ENCODE data around the gene PCSK4.

PCSK4 gene

DNA sequence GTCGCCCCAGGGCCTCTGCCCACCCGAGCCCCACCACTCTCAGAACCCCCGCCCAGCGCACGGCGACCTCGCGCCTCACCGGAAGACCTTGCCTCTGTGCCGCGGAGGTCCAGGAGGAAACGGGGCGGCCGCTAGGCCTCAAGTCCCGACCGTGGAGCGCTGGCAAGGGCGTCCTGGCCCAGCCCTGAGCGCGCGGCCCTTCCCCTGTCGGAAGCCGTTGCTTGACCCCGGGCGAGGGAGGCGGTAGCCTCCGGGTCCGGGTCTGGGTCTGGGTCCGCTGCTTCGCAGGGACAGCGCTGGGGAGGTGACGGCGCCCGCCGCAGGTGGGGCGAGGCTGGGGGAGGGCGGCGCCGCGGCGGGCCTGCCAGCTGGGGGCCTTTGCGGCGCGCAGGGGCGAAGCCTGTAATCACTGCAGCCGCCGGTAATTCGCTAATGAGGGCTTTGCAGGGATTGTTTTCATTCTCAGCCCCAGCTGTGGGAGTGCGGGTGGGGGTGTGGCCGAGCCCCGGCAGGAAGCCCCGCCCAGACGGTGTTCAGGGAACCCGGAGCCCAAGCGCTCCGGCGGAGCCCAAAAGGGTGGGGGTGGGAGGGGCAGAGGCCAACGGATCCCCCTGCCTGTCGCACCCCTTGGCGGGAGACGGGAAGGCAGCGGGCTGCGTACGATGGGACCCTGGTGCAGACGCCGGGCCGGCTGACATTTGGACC, 19.7 kb downstream of the PCSK4 start (continued):
- TF ChIP-seq ZBTB21 (tag by site-specific recombination; IDR thresholded peaks at IDR 0.05) (no peak), ZNF48 (tag by site-specific recombination; IDR thresholded peaks at IDR 0.05) (no peak), ATF2 (tag by site-specific recombination; IDR thresholded peaks at IDR 0.05; ENCODE audit: low read depth) (no peak), ZNF707 (tag by site-specific recombination; IDR thresholded peaks at IDR 0.05) (no peak), SALL2 (tag by site-specific recombination; IDR thresholded peaks at IDR 0.05; ENCODE audit: borderline replicate concordance) (no peak), ZNF510 (tag by site-specific recombination; IDR thresholded peaks at IDR 0.05; ENCODE audit: insufficient replicate concordance) (no peak), ZSCAN23 (tag by site-specific recombination; IDR thresholded peaks at IDR 0.05) (no peak), ZBTB48 (tag by site-specific recombination; IDR thresholded peaks at IDR 0.05) (no peak; the same call in 1 of the 2 replicates), ZNF10 (tag by site-specific recombination; IDR thresholded peaks at IDR 0.05) (peak; percentile 44; the same call in 1 of the 2 replicates), TCF7L2 (IDR thresholded peaks at IDR 0.05; ENCODE audit: borderline replicate concordance, low read depth, low read length) (peak; percentile 62; the same call in 1 of the 2 replicates), KLF1 (tag by site-specific recombination; IDR thresholded peaks at IDR 0.05) (peak; percentile 89), MZF1 (tag by site-specific recombination; IDR thresholded peaks at IDR 0.05; ENCODE audit: borderline replicate concordance) (peak; percentile 54; the same call in 1 of the 2 replicates), ZNF404 (tag by site-specific recombination; IDR thresholded peaks at IDR 0.05) (no peak), EGR2 (tag by site-specific recombination; IDR thresholded peaks at IDR 0.05; ENCODE audit: low read depth) (0 out of 2 replicates have a peak, but pooled peaks have one; percentile 42)
- TF ChIP-seq, protein P1, sequence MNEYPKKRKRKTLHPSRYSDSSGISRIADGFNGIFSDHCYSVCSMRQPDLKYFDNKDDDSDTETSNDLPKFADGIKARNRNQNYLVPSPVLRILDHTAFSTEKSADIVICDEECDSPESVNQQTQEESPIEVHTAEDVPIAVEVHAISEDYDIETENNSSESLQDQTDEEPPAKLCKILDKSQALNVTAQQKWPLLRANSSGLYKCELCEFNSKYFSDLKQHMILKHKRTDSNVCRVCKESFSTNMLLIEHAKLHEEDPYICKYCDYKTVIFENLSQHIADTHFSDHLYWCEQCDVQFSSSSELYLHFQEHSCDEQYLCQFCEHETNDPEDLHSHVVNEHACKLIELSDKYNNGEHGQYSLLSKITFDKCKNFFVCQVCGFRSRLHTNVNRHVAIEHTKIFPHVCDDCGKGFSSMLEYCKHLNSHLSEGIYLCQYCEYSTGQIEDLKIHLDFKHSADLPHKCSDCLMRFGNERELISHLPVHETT (tag by site-specific recombination; IDR thresholded peaks at IDR 0.05): 0 out of 2 replicates have a peak, but pooled peaks have one; percentile 45
- TF ChIP-seq, protein P2, sequence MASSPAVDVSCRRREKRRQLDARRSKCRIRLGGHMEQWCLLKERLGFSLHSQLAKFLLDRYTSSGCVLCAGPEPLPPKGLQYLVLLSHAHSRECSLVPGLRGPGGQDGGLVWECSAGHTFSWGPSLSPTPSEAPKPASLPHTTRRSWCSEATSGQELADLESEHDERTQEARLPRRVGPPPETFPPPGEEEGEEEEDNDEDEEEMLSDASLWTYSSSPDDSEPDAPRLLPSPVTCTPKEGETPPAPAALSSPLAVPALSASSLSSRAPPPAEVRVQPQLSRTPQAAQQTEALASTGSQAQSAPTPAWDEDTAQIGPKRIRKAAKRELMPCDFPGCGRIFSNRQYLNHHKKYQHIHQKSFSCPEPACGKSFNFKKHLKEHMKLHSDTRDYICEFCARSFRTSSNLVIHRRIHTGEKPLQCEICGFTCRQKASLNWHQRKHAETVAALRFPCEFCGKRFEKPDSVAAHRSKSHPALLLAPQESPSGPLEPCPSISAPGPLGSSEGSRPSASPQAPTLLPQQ (tag by site-specific recombination; IDR thresholded peaks at IDR 0.05): no peak; the same call in 1 of the 2 replicates
- TF ChIP-seq, protein P3, sequence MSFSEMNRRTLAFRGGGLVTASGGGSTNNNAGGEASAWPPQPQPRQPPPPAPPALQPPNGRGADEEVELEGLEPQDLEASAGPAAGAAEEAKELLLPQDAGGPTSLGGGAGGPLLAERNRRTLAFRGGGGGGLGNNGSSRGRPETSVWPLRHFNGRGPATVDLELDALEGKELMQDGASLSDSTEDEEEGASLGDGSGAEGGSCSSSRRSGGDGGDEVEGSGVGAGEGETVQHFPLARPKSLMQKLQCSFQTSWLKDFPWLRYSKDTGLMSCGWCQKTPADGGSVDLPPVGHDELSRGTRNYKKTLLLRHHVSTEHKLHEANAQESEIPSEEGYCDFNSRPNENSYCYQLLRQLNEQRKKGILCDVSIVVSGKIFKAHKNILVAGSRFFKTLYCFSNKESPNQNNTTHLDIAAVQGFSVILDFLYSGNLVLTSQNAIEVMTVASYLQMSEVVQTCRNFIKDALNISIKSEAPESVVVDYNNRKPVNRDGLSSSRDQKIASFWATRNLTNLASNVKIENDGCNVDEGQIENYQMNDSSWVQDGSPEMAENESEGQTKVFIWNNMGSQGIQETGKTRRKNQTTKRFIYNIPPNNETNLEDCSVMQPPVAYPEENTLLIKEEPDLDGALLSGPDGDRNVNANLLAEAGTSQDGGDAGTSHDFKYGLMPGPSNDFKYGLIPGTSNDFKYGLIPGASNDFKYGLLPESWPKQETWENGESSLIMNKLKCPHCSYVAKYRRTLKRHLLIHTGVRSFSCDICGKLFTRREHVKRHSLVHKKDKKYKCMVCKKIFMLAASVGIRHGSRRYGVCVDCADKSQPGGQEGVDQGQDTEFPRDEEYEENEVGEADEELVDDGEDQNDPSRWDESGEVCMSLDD (tag by site-specific recombination; IDR thresholded peaks at IDR 0.05): no peak

DNA sequence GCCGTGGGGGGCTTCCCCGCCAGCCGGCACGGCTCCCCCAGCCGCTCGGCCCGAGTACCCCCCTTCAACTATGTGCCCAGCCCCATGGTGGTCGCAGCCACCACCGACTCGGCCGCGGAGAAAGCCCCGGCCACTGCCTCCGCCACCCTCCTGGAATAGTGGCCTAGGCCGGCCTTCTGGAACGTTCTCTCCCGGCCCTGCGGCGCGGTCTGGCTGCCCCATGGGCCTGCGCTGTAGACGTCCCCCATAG, 20.2 kb downstream of the PCSK4 start:
- ChIA-PET POLR2A (interaction anchor here (2.2 kb wide), 1 partner anchor 14 kb away, joined by 6 read pairs; no protein-coding TSS in a partner anchor), CTCF (no interaction called here)
- Histone ChIP-seq H3K27ac (ENCODE audit: extremely low read depth, low read depth, low read length) (peak overlapping the region; percentile 46; the same call in 1 of the 2 replicates), H3K36me3 (ENCODE audit: control insufficient read depth in 2 of 2, insufficient read depth in 1 of 2, low read length in 2 of 2) (peaks cover 0 to 16% of the 10 kb centered on the region in 2 experiments; a peak in 1 of 3 replicates), H3K4me3 (ENCODE audit: low read depth, low read length) (peak overlapping the region; percentile 28), H3K9me3 (ENCODE audit: control insufficient read depth, insufficient read depth, low read depth, low read length) (no peaks in the 10 kb centered on the region), H3K4me1 (ENCODE audit: control insufficient read depth, insufficient read depth, low read length) (peaks cover 12% of the 10 kb centered on the region)
- TF ChIP-seq ZNF221 (tag by site-specific recombination; IDR thresholded peaks at IDR 0.05; ENCODE audit: borderline replicate concordance): no peak
- TF ChIP-seq KLF7 (tag by site-specific recombination; IDR thresholded peaks at IDR 0.05; ENCODE audit: borderline replicate concordance): 0 out of 2 replicates have a peak, but pooled peaks have one; percentile 42
- no peak for TF ChIP-seq PRDM2 (tag by site-specific recombination; IDR thresholded peaks at IDR 0.05; ENCODE audit: borderline replicate concordance)
- TF ChIP-seq ZEB2 (tag by site-specific recombination; IDR thresholded peaks at IDR 0.05): no peak

Measured in HEK293 (cell line).